Measurements from ENCODE around the gene XPNPEP2.

- TF ChIP-seq, protein P1, sequence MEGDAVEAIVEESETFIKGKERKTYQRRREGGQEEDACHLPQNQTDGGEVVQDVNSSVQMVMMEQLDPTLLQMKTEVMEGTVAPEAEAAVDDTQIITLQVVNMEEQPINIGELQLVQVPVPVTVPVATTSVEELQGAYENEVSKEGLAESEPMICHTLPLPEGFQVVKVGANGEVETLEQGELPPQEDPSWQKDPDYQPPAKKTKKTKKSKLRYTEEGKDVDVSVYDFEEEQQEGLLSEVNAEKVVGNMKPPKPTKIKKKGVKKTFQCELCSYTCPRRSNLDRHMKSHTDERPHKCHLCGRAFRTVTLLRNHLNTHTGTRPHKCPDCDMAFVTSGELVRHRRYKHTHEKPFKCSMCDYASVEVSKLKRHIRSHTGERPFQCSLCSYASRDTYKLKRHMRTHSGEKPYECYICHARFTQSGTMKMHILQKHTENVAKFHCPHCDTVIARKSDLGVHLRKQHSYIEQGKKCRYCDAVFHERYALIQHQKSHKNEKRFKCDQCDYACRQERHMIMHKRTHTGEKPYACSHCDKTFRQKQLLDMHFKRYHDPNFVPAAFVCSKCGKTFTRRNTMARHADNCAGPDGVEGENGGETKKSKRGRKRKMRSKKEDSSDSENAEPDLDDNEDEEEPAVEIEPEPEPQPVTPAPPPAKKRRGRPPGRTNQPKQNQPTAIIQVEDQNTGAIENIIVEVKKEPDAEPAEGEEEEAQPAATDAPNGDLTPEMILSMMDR (conservative IDR thresholded peaks at IDR 0.05 in 1 of 2, IDR thresholded peaks at IDR 0.05 in 1 of 2; ENCODE audit: extremely low read depth in 1 of 2, insufficient read depth in 1 of 2, low read depth in 1 of 2, low read length in 2 of 2): no peak
- no peak for TF ChIP-seq EZH2 (IDR thresholded peaks at IDR 0.05; ENCODE audit: borderline replicate concordance, low read length)
Observed at GRCh38 chrX:129786210-129786651, 47.5 kb downstream of the XPNPEP2 start.

All from mammary epithelial cell (primary cell).